ENCODE measurements around the gene EDN2. TPM values are rescaled to one million over a fixed set of nuclear protein-coding genes. Genes with fewer than 3 reads are reported as not detected.

EDN2 gene
- total RNA-seq, 1 experiment from 2014 or later: 0.24 TPM

- TF ChIP-seq CTCF (conservative IDR thresholded peaks at IDR 0.05): no peak
- Histone ChIP-seq H3K18ac (ENCODE audit: insufficient read length, low read depth, low read length) (no peak overlapping the region), H2BK20ac (ENCODE audit: low read depth, low read length, poor library complexity, severe bottlenecking) (no peak overlapping the region), H4K5ac (ENCODE audit: insufficient read length, low read depth, low read length) (no peak overlapping the region), H3K79me1 (ENCODE audit: insufficient read depth, low read depth, low read length, poor library complexity, severe bottlenecking) (no peaks in the 10 kb centered on the region), H3K79me2 (ENCODE audit: insufficient read depth, low read length) (no peaks in the 10 kb centered on the region), H3K4me2 (ENCODE audit: insufficient read depth, insufficient read length, low read length) (no peak overlapping the region), H3K23me2 (ENCODE audit: insufficient read length, low read depth, low read length, poor library complexity, severe bottlenecking) (no peaks in the 10 kb centered on the region), H2BK120ac (ENCODE audit: low read depth, low read length, poor library complexity, severe bottlenecking) (no peak overlapping the region), H3K27me3 (ENCODE audit: insufficient read depth, low read length) (no peaks in the 10 kb centered on the region), H2BK12ac (ENCODE audit: insufficient read length, low read depth, low read length) (no peak overlapping the region), H2AK5ac (ENCODE audit: insufficient read length, low read length) (no peak overlapping the region), H3K9ac (ENCODE audit: extremely low read depth, insufficient read length, low read length) (no peak overlapping the region), H3T11ph (ENCODE audit: low read length) (no peak overlapping the region), H3K27ac (ENCODE audit: insufficient read length, low read depth, low read length) (no peak overlapping the region), H3K4ac (ENCODE audit: low read depth, low read length) (no peak overlapping the region), H3K23ac (ENCODE audit: insufficient read length, low read depth, low read length) (no peak overlapping the region), H4K8ac (replicated peaks; ENCODE audit: insufficient read length, low read depth, low read length) (no peak overlapping the region), H3K56ac (ENCODE audit: insufficient read length, low read depth, low read length) (no peak overlapping the region), H3K4me1 (ENCODE audit: insufficient read depth, low read length) (no peaks in the 10 kb centered on the region; the same call in 1 of the 2 replicates), H3K14ac (ENCODE audit: insufficient read depth, low read length) (no peak overlapping the region), H2BK15ac (ENCODE audit: low read depth, low read length) (no peak overlapping the region), H2BK5ac (ENCODE audit: insufficient read length, low read length) (no peak overlapping the region), H2AFZ (ENCODE audit: low read length) (no peak overlapping the region), H3K9me3 (ENCODE audit: control insufficient read depth, low read depth, low read length) (no peaks in the 10 kb centered on the region), H4K20me1 (ENCODE audit: control insufficient read depth, insufficient read depth, insufficient read length) (no peaks in the 10 kb centered on the region), H4K91ac (ENCODE audit: insufficient read length, low read depth, low read length) (no peak overlapping the region)
- Mint-ChIP-seq H3K27ac (no peak overlapping the region; a peak in 1 of 7 replicates), H3K27me3 (ENCODE audit: low read depth) (peaks cover 14% of the 10 kb centered on the region), H3K4me3 (no peak overlapping the region; a peak in 1 of 5 replicates), H3K36me3 (ENCODE audit: insufficient read depth in 1 of 3, low read depth in 3 of 3) (peaks cover 0 to 2% (median 2%) of the 10 kb centered on the region in 3 experiments; a peak in 1 of 7 replicates), H3K4me1 (peaks cover 30 to 37% of the 10 kb centered on the region in 2 experiments), H3K9me3 (peaks cover 0 to 3% of the 10 kb centered on the region in 2 experiments; a peak in 2 of 5 replicates)
- 100% methylated on average over 4 of the region's 5 CpGs for WGBS (ENCODE audit: extremely low coverage, insufficient read length, low lambda C conversion rate)
- no peak for DNase-seq
These were observed 5.1 kb upstream of the EDN2 start for GRCh38 chr1:41489561-41489960.

All from H9 (cell line).